GM19467 (cell line): ENCODE data around the gene SOCS3.

Source experiments
- ATAC-seq: cut with Tn5 transposase; IDR thresholded peaks from one replicate; pipeline ENCODE4 v1.9.1; 2021; ENCODE audit warnings: mild to moderate bottlenecking, moderate library complexity; ENCODE audit not compliant: unreplicated experiment

Gene SOCS3, protein sequence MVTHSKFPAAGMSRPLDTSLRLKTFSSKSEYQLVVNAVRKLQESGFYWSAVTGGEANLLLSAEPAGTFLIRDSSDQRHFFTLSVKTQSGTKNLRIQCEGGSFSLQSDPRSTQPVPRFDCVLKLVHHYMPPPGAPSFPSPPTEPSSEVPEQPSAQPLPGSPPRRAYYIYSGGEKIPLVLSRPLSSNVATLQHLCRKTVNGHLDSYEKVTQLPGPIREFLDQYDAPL

DNA sequence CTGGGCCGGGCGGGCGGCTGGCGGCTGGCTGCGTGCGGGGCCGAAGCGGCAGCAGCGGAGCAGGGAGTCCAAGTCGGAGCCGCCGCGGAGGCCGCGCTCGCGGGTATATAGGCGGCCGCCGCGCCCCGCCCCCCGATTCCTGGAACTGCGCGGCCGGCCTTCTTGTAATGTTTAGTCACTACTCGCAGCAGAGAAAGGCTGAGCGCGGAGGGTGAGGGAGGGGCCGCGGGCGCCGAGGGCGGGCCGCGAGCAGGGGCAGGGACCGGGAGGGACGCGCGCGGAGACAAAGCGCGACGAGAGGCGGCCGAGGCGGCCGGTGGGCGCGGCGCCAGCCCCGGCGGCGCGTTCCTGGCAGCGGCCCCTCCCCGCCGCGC, at the start of gene SOCS3:
SOCS3 (minus strand) TSS at position 81 of the 374 bp plus-strand sequence. CDS start 982 bp downstream, outside the sequence.
- peak; percentile 46 for ATAC-seq

DNA sequence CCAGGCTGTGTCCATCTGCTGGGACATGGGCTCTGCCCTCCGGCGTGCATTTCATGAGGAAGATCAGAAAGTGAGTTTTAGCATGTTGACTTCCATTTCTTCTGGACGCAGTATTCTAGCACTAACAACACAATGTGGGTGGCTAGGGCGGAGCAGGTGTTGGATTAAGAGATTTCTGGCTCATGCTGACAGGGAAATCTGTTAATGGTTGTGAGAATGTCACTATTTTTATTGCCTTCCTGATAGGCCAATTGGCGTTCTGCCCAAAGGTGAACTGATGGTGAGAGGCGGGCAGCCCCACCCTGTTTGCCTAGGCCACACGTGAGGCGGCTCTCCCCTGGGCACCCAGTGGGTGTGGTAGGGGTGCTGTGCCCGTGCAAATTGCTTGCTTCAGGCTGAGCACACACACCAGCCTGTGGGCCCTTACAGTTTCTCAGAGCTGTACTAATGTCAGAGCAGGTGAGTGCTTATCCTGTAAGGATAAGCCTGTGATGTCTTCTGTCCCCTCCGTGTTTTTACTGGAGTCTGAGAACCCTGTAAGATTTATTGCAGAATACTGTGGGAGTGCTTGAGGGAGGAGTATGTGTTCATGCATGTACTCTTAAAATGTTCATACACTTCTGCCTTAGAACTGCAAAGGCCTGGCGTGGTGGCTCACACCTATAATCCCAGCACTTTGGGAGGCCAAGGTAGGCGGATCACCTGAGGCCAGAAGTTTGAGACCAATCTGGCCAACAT, 49.5 kb upstream of the SOCS3 start:
- ATAC-seq: no peak

DNA sequence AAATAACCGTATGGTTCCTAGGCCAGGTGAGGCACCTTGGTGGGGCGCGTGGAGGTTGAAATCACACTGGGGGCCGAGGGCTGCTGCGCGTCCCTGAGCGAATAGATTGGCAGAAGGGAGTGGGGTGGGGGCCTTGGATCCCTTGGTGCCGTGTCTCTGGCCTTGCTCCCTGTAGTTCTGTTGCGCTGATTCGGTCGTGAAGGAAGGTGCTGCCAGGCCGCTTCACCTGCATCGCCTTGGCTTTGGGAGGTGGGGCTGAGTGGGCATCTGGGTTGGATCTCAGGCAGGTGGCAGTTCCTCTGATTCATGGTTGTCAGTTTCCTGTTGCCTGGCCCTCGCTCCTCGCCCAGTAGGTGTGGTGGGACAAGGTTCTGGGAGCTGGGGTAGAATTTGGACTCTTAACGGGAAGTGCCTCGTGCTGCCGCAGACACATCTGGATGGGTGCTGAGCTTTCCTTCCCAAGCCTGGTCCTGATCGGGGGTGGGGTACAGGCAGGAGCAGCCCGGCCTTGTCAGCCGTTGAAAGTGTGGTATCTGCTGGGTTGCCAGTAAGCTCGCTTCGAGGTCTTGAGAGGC, 48.7 kb upstream of the SOCS3 start:
- no peak for ATAC-seq

DNA sequence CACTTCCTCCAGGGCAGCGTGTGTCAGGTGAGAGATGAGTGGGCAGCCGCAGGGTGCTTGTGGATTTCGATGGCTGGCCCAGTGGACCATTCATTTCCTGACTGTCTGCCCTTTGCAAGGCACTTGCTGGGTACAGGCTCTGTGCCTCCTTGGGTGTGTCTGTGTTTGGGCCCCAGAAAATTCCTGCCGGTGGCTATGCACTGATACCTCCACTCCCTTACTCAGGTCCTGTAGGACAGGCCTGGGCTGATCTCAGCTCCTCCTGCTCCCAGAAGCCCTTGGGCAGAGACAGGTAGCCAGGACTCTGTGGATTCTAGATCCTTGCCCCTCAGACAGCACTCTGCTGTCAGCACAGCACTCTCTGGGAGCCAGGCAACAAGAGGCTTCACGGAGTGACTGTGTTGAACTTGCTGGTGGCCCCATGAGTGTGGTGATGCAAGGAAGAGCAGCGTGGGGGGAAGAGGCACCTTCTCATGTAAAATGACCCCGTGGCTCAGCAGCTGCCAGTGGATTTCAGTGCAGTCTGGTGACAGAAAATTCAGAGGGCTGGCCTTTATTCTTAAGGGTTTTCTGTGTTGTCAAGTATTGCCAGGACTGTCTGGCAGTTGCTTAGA, 47.6 kb upstream of the SOCS3 start:
- no peak for ATAC-seq

DNA sequence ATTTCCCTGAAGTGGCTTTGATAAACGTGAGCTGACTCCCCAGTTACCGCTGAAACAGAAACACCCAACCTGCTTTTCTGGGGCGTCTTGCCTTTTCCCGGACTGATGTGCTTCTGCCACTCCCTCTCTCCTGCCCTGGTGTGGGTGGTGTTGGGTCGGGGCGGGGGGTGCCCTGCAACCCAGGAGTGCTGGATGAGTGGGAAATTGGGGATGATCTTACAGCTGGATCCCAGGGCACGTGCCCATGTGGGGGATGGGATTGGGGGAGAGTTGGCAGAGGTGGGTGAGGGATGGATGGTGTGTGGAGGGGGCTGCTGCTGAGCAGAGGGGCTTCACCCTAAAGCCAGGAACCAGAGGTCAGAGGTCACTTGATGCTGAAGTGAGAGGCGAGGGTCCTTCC, 47.0 kb upstream of the SOCS3 start:
- no peak for ATAC-seq

DNA sequence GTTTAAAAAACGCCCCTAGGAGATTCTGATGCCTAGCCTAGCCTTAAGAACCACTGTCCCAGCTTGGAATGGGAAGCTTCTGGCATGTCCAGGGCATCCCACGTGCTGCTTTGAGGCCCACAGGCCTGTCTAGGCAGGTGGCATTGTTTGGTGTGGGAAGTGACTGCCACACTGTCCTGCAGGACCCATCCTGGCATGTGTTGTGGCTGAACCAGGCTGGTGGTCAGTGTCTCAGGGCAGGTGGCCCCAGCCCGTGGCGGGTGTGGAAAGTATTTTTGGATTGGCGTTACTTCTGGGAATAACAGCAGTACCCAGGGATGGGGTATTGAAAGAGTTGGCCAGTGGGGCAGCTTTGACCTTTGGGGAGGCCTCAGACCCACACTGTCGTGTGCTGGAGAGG, 46.5 kb upstream of the SOCS3 start:
- no peak for ATAC-seq

DNA sequence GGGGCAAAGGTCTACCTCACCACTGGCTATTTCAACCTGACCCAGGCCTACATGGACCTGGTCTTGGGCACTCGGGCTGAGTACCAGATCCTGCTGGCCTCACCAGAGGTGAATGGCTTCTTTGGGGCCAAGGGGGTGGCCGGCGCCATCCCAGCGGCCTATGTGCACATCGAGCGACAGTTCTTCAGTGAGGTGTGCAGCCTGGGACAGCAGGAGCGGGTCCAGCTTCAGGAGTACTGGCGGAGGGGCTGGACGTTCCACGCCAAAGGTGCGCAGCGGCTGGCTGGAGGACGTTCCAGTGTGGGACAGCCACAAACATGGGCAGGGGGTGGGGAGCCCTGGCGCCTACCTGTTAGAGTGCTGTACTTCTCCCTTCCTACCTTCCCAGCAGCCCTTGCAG, 43.9 kb upstream of the SOCS3 start:
- ATAC-seq: no peak

DNA sequence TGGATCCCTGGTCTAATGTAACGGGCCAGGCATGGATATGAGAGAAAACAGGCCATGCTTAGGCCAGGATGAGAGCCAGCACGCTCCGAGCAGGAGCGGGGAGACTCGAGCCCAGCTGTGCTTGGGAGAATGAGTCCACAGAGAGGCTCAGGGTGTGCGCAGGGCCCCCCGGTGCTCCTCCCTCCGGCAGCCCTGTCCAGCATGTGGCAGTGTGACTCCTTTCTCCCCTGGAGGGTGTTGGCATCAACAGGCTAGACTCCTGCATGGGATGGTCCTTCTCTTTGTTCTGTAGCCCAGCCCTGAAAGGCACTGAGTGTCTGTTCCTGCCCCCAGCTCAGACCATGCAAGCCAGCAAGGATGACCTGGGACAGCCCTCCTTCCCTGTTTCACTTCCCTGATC, 42.0 kb upstream of the SOCS3 start:
- no peak for ATAC-seq

DNA sequence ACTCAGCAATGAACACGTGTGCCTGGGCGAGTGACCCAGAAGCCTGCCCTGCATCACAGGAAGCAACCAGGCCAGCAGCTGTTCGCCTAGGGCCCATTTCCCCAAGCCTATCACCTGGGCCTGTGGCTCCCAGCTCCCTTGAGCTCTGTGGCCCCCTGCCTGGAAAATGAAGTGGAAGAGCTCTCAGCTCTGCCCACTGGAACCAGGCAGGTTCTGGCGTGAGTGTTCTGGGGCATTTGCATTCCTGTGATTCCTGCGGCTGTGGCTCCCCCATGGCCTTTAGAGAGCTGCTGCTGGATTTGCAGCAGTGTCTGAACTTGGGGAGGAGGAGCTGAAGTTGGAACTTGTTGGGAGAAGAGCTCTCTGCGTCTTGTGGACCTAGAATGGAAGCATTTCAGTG, 41.4 kb upstream of the SOCS3 start:
- no peak for ATAC-seq

DNA sequence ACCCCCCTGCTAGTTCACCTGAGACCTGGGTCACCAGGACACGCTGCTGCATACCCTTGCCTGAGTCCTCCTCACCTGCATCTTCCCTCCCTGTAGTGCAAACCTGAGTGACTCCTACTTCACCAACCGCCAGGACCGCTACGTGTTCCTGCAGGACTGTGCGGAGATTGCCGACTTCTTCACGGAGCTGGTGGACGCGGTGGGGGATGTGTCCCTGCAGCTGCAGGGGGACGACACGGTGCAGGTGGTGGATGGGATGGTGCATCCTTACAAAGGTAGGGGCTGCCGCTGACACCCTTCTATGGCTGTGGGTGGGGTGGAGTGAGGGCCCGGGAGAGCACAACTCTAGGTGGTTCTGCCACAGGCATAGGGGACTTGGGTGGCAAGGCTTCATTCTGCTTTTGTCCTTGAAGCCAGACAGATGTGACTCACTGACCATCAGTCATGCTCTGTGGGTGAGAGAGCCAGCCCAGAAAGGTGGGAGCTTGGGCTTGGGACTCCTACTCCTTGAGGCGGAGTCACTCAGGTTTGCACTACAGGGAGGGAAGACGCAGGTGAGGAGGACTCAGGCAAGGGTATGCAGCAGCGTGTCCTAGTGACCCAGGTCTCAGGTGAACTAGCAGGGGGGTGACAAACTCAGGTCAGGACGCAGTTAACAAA, 40.8 kb upstream of the SOCS3 start:
- no peak for ATAC-seq

DNA sequence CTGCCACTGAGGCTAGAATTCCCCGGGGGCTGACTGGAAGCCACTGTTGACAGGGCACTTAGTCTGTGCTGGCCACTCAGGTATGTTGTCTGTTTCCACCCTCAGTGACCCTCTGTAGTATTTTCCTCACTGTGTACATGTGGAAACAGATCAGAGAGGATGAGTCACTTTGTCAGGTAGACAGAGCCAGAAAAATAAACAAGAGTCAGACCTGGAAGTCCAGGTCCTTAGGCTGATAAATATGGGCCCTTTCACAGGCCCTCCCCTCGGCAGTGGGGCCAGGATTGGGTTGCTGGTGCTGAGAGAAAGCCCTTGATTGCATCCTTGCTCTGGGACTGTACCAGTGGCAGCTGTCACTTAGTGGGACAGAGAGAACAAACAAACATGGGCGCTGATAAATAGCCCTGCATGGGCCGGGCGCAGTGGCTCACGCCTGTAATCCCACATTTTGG, 39.8 kb upstream of the SOCS3 start:
- no peak for ATAC-seq

DNA sequence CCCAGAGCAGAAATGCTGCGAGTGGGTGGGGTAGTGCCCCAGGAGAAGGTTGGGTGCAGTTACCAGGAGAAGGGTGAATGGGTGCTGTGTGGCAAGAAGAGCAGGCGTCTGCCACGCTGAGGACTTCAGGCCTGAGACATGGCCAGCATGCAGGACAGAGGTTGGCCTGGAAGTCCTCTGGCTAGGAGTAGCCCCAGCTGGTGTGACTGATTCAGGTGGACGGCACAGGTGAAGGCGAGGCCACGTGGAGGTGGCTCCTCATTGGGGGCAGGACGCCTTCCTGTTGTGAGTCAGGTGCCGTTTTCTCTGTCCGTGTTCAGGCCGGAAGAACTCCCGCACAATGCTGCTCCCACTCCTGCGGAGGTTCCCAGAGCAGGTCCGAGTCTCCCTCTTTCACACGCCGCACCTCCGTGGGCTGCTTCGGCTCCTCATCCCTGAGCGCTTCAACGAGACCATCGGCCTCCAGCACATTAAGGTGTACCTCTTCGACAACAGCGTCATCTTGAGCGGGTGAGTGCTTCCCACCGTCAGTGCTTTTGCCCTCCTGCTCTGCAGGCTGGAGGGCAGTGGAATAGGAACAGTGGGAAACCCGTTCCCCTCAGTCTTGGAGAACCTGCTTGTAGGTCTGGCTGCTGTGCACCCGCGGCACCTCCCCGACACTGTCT, 39.3 kb upstream of the SOCS3 start:
- no peak for ATAC-seq

DNA sequence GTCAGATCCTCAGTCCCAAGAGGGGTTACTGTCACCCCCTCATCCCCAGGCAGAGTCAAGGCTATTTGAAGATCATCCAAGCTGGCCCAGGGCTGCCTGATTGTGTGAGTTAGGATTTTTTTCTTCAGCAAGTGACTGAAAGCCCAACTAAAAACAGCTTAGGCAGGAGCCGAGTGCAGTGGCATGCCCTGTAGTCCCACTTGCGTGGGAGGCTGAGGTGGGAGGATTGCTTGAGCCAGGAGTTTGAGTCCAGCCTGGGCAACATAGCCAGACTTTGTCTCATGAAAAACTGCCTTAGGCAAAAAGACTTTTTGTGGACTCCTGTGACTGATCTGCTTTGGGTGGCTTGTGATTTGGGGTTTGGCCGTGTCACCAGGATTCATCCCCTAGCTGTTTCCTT, 38.5 kb upstream of the SOCS3 start:
- no peak for ATAC-seq

DNA sequence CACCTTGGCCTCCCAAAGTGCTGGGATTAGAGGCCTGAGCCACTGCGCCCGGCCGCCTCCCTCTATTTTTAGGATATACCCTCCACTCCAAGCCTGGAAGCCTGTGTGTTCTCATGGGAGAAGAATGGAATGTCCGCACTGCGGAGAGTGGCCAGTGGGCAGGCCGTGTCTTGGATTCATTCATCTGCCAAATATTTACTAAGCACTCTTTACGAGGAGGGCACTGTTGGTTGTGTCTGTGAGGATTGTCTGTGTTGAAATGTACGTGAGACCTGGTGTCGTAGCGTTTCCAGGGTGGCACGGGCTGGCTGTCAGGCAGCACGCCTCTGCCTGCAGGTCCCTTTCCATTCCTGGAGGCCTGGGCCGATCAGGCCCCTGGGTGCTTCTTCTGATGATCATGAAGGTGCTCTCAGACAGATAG, 37.8 kb upstream of the SOCS3 start:
- no peak for ATAC-seq

DNA sequence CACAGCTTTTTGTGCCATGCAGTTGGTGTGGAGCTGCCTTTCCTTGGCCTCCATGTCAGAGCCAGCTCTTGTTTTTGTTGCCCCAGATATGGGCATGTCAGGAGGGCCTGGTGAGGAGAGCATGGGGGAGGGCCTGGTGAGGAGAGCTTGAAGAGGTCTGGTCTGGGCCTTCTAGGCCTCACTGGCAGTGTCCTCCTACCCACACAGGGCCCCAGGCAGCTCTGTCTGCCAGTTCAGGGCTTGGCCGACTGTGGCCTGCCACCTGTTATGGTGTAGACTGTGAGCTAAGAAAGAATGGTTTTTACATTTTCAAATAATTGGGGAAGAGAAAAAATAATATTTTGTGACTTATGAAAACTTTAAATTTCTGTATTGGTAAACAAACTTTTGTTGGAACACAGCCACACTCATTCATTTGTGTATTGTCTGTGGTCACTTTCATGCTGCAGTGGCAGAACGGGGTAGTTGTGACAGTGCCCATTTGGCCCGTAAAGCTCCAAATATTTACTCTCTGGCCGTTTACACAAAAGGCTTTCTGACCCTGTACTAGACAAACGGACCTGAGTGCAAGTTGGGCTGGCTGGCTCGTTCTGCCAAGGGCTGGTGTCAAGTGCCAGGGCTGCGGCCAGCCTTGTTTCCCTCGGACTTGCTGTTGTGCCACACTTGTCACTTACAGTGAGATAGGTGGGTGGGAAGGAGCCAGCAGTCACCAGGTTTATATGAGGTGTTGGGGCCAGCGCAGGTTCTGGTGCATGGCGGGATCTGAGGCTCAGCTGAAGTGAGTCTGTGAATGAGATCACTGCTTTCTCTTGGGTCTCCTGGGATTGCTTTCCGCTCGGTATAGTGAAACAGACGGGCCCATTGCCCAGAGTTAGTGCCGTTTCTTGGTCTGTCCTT, 36.8 kb upstream of the SOCS3 start:
- no peak for ATAC-seq

DNA sequence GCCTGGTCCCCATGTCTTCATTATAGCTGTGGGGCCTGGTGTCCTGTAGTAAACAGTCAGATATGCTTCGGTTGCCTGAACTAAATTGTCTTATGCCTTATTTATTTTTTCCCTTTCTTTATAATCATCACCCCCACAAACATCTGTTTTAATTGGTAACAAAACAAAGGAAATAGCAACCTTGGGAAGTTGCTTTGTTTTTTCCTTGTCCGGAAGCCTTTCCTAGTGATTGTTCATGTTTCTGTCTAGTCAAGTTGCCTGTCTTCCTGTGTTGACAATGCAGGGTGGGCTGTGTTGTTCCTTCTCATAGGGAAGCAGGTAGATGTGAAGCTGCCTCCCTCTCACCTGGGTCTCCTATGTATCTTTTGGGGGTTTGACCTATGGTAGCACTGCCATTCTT, 35.3 kb upstream of the SOCS3 start:
- no peak for ATAC-seq

DNA sequence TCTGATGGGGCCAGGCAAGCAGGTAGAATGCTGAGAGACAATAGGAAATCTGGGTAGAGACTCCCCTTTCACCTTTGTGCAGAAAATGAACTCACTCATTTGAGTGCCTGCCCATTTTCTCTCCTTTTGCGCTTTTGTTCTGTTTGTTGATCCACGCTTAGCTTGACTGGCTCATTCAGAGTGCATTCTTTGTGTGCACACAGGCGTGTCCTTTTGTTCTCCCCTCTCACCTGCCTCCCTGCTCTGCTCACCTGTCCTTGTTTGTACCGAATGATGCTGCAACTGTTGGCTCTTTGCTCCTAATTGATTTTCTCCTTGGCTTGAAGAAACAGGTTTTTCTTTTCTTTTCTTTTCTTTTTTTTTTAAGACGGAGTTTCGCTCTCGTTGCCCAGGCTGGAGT, 34.3 kb upstream of the SOCS3 start:
- no peak for ATAC-seq

DNA sequence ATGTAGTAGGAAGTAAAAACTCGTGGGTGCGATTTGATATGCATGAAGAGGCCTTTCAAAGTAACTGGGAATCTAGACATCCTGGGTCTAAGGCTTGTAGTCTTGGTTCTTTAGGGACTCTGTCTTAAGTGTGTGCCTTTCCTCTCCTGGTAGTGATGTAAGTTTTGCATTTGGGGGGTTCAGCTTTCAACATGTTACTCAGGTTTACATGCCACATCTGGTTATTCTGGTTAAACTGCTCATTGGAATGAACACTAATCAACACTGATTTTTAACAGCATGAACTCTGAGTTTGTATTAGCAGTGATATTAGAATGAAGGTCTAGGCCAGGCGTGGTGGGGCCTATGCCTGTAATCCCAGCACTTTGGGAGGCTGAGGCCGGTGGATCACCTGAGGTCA, 33.7 kb upstream of the SOCS3 start:
- ATAC-seq: no peak

DNA sequence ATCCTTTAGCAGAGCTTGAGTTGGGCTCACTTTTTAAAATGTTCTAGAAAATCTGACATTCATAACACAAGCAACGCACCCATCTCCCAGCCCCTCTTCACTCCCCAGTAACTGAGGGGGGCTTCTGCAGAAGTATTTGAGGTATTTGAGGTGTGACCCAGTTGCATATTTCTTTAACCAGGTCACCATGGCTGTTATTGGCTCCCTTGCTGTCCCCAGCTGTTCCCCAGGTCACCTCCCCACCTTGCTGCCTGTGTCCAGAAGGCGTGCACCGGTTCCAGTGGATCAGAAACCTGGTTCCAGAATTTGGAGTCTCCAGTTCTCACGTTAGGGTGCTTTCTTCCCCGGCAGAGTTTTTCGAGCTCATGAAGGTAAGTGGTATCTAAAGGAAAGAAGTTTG, 32.4 kb upstream of the SOCS3 start:
- ATAC-seq: no peak

DNA sequence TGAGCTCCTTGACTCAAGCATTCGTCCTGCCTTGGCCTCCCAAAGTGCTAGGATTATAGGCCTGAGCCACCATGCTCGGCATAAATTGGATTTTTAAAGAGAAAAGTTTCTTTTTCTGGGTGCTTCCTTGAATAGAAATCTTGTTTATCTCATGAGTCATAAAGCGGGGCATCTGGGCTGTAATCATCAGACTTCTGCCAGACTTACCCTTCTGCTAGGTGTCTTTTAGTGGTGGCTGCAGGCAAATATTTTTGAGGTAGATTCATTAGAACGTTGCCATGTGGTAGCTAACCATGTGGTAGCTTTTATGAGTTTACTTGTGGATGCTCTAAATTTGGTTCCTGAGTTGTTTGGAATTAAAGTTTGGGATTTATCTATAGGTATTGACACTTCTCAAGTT, 32.0 kb upstream of the SOCS3 start:
- ATAC-seq: no peak
